H1 (cell line): ENCODE data around the gene ANKRD12. TPM values are rescaled to one million over a fixed set of nuclear protein-coding genes. Genes with fewer than 3 reads are reported as not detected.

Experiments used
- CBX5 ChIP-seq: fragments of 300-800, 300-1000 bp; sonication (generic); IDR thresholded peaks from 2 replicates; pipeline ENCODE4 v1.7.1; 2016; ENCODE audit warnings: antibody characterized with exemption, low read length, low read depth
- CHD7 ChIP-seq: fragments of 300-600 bp; sonication (generic); IDR thresholded peaks from 2 replicates; pipeline ENCODE4 v1.7.1; 2012; ENCODE audit warnings: low read length, moderate library complexity, mild to moderate bottlenecking, inconsistent platforms; ENCODE audit not compliant: insufficient replicate concordance
- NANOG ChIP-seq: IDR thresholded peaks from 2 replicates; pipeline ENCODE4 v1.6.1; 2011; ENCODE audit warnings: low read length, low read depth, mild to moderate bottlenecking, inconsistent platforms; ENCODE audit not compliant: insufficient read depth, poor library complexity, severe bottlenecking
- POU5F1 ChIP-seq: IDR thresholded peaks from 2 replicates; pipeline ENCODE4 v1.6.1; 2011; ENCODE audit warnings: low read depth, mild to moderate bottlenecking, low read length, moderate library complexity
- RNF2 ChIP-seq: fragments of 200-900, 300-1000 bp; sonication (generic); IDR thresholded peaks from 2 replicates; pipeline ENCODE4 v1.7.1; 2016; ENCODE audit warnings: borderline replicate concordance, low read depth, mild to moderate bottlenecking, antibody characterized with exemption, low read length; ENCODE audit not compliant: poor library complexity, severe bottlenecking; ENCODE audit errors: missing control alignments
- RXRA ChIP-seq: IDR thresholded peaks from 2 replicates; pipeline ENCODE4 v1.6.1; 2011; ENCODE audit warnings: low read depth, mild to moderate bottlenecking, low read length, moderate library complexity; ENCODE audit not compliant: insufficient read depth
- SIRT6 ChIP-seq: IDR thresholded peaks from one replicate; pipeline ENCODE4 v1.7.1; 2012; ENCODE audit warnings: low read length, inconsistent platforms
- TCF12 ChIP-seq: IDR thresholded peaks from 2 replicates; pipeline ENCODE4 v1.6.1; 2011; ENCODE audit warnings: low read depth, mild to moderate bottlenecking, low read length
- polyA plus RNA-seq, 7 experiments: library from polyadenylated mRNA; depleted of rRNA in 3 of 7; stranded (reverse) in 5 of 7; unstranded in 2 of 7; fragments of >200 nt in 5 of 7; fragments of 200-250 nt in 2 of 7; gene quantifications; 1 replicate in 5 of 7; 2 replicates in 1 of 7; 4 replicates in 1 of 7; pipeline versions ENCODE4 v1.2.1 to v1.2.3, GENCODE V29; 2011 to 2013; ENCODE audit warnings: missing spikeins in 2 of 7, mixed read lengths in 2 of 7
- total RNA-seq: library from RNA; stranded (reverse); fragmentation: NEBNext Ultra II Directional; extraction: Animal tissue kit (Norgen Biotek cat#: 25700); gene quantifications from 2 replicates; pipeline ENCODE4 v1.2.1, GENCODE V29; 2021

Gene ANKRD12
- total and polyA plus RNA-seq, 2 of the 8 experiments (the other 6 are each of a cell fraction or from before 2014, with no cell fraction given) = 2.6 to 37.9 TPM

- no peak for TF ChIP-seq CHD7
- no peak for TF ChIP-seq CBX5
- no peak for TF ChIP-seq RXRA
- TF ChIP-seq POU5F1 = no peak
- no peak for TF ChIP-seq TCF12
- no peak for TF ChIP-seq NANOG
- TF ChIP-seq RNF2 = no peak
- TF ChIP-seq SIRT6 = no peak
Observed at GRCh38 chr18:9209279-9209678, 72.7 kb downstream of the ANKRD12 start (continued).
